HEK293T (cell line): Measurements from ENCODE around the gene PRKCB.

Experiments
- BHLHE40 ChIP-seq: fragments of 450-650 bp; IDR thresholded peaks from 2 replicates; pipeline ENCODE4 v1.6.1; 2016; ENCODE audit warnings: mild to moderate bottlenecking, moderate library complexity, borderline replicate concordance
- FOXA1 ChIP-seq: fragments of 450-650 bp; IDR thresholded peaks from 2 replicates; pipeline ENCODE4 v1.6.1; 2016; ENCODE audit warnings: mild to moderate bottlenecking
- FOXK2 ChIP-seq: fragments of 450-650 bp; IDR thresholded peaks from 2 replicates; pipeline ENCODE4 v1.6.1; 2016; ENCODE audit warnings: mild to moderate bottlenecking
- FOXM1 ChIP-seq: fragments of 450-650 bp; IDR thresholded peaks from 2 replicates; pipeline ENCODE4 v1.6.1; 2017; ENCODE audit warnings: mild to moderate bottlenecking, borderline replicate concordance
- HDGF ChIP-seq: fragments of 450-650 bp; IDR thresholded peaks from 2 replicates; pipeline ENCODE4 v1.6.1; 2017; ENCODE audit warnings: antibody characterized with exemption, borderline replicate concordance
- LEF1 ChIP-seq: fragments of 450-650 bp; IDR thresholded peaks from 2 replicates; pipeline ENCODE4 v1.6.1; 2017; ENCODE audit warnings: mild to moderate bottlenecking, borderline replicate concordance
- SP1 ChIP-seq: fragments of 450-650 bp; IDR thresholded peaks from 2 replicates; pipeline ENCODE4 v1.6.1; 2017
- SUZ12 ChIP-seq: fragments of 450-650 bp; IDR thresholded peaks from 2 replicates; pipeline ENCODE4 v1.6.1; 2016; ENCODE audit warnings: mild to moderate bottlenecking

DNA sequence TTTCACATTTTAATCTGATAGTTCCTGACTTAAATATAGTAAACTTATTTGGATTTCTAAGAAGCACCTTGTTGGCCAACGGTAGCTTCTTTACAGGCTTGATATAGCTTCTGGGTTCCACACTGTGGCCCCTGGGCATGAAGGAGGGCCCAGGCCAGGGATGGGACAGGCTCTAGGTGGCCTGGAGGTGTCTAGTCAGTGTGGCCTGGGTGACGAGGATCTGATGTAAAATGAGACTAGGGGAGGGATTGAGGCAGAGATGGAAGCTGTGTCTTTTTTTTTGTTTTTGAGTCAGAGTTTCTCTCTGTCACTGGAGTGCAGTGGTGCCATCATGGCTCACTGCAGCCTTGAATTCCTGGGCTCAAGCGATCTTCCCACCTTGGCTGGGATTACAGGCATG is 187.0 kb downstream of the PRKCB start:
- TF ChIP-seq SUZ12 = no peak
- TF ChIP-seq SP1 = no peak
- TF ChIP-seq BHLHE40 = no peak
- no peak for TF ChIP-seq FOXM1
- no peak for TF ChIP-seq FOXK2
- TF ChIP-seq HDGF = no peak
- no peak for TF ChIP-seq LEF1
- TF ChIP-seq FOXA1 = no peak
